PC-3 (cell line): ENCODE results near the gene GAMT. TPM values are rescaled to one million over a fixed set of nuclear protein-coding genes. Genes with fewer than 3 reads are reported as not detected.

Experiments used
- ATAC-seq: fragments of 200-7000 bp; cut with Tn5 transposase; 2 replicates; pipeline ENCODE4 v1.9.1; 2020; ENCODE audit warnings: mild to moderate bottlenecking, moderate library complexity
- BruUV-seq: library from RNA; stranded (reverse); fragments of 400-500 nt; replicated peaks from 2 replicates; lab custom pipeline; 2021; lab: Mats Ljungman, UMichigan
- CTCF ChIA-PET: fragments of 300-600 bp; sonication (Branson Sonifier 250); formaldehyde crosslinking; loops from one replicate; lab custom pipeline; 2022; ENCODE audit warnings: antibody characterized with exemption; lab: Charles Lee
- POLR2A ChIA-PET: fragments of 300-600 bp; sonication (Branson Sonifier 250); formaldehyde crosslinking; loops from one replicate; lab custom pipeline; 2022; ENCODE audit warnings: antibody characterized with exemption; ENCODE audit not compliant: unreplicated experiment; lab: Charles Lee
- DNase-seq: peaks from one replicate; pipeline ENCODE4 v3.0.0-alpha.2; 2015
- H2AFZ ChIP-seq: fragments of 300-600 bp; sonication (generic); 2 replicates; pipeline ENCODE4 v1.6.0; 2016; ENCODE audit warnings: antibody characterized with exemption, low read length
- H3F3A ChIP-seq: fragments of 300-600 bp; sonication (generic); one replicate; pipeline ENCODE4 v1.6.0; 2017; ENCODE audit warnings: antibody characterized with exemption, low read length, control low read depth, mild to moderate bottlenecking; ENCODE audit not compliant: unreplicated experiment
- H3K27ac ChIP-seq: fragments of 300-600 bp; sonication (generic); 2 replicates; pipeline ENCODE4 v1.5.1; 2016; ENCODE audit warnings: mild to moderate bottlenecking, low read length
- H3K27me3 ChIP-seq: fragments of 300-600 bp; sonication (generic); 2 replicates; pipeline ENCODE4 v1.6.1; 2016; ENCODE audit warnings: low read length, mixed read lengths
- H3K36me3 ChIP-seq: fragments of 300-600 bp; sonication (generic); 2 replicates; pipeline ENCODE4 v1.6.1; 2016; ENCODE audit warnings: low read depth, mixed run types, low read length, mixed read lengths
- H3K4me1 ChIP-seq: fragments of 300-600 bp; sonication (generic); 2 replicates; pipeline ENCODE4 v1.5.1; 2016; ENCODE audit warnings: low read length; ENCODE audit not compliant: insufficient read depth
- H3K4me2 ChIP-seq: fragments of 300-600 bp; sonication (generic); 2 replicates; pipeline ENCODE4 v1.6.0; 2016; ENCODE audit warnings: low read length
- H3K4me3 ChIP-seq: fragments of 300-600 bp; sonication (generic); 2 replicates; pipeline ENCODE4 v1.5.1; 2016; ENCODE audit warnings: mild to moderate bottlenecking, low read length, mixed read lengths
- H3K79me2 ChIP-seq: fragments of 300-600 bp; sonication (generic); 2 replicates; pipeline ENCODE4 v1.6.1; 2017; ENCODE audit warnings: low read length, mixed read lengths
- H3K9ac ChIP-seq: fragments of 300-600 bp; sonication (generic); 2 replicates; pipeline ENCODE4 v1.6.0; 2016; ENCODE audit warnings: mild to moderate bottlenecking, low read length
- H3K9me2 ChIP-seq: fragments of 300-600 bp; sonication (generic); replicated peaks from 2 replicates; pipeline ENCODE4 v1.6.1; 2016; ENCODE audit warnings: mixed run types, low read length, mixed read lengths
- H3K9me3 ChIP-seq: fragments of 300-600 bp; sonication (generic); 2 replicates; pipeline ENCODE4 v1.6.1; 2016; ENCODE audit warnings: low read length, mixed read lengths
- H4K20me1 ChIP-seq: fragments of 300-600 bp; sonication (generic); 2 replicates; pipeline ENCODE4 v1.6.1; 2016; ENCODE audit warnings: low read length, mixed read lengths
- EZH2 ChIP-seq: fragments of 300-600 bp; sonication (generic); IDR thresholded peaks from one replicate; pipeline ENCODE4 v1.6.1; 2017; ENCODE audit warnings: antibody characterized with exemption, mild to moderate bottlenecking, low read length; ENCODE audit not compliant: unreplicated experiment
- EZH2phosphoT487 ChIP-seq: fragments of 300-600 bp; sonication (generic); IDR thresholded peaks from 2 replicates; pipeline ENCODE4 v1.6.1; 2018; ENCODE audit warnings: mild to moderate bottlenecking, antibody characterized with exemption, low read length, borderline replicate concordance
- intact Hi-C: fragments of 100-400 bp; cut with micrococcal nuclease; formaldehyde crosslinking; loops from 2 replicates; pipeline ENCODE4 v1.9.0; 2023
- total RNA-seq: library from RNA; depleted of rRNA; stranded (reverse); fragments of >200 nt; gene quantifications from 2 replicates; pipeline ENCODE4 v1.2.3, GENCODE V29; 2014
- TF ChIP-seq, protein P1 (sequence below): fragments of 300-600 bp; sonication (generic); conservative IDR thresholded peaks from 2 replicates; pipeline ENCODE4 v1.5.1; 2017; ENCODE audit warnings: antibody characterized with exemption, low read depth, mild to moderate bottlenecking, low read length

GAMT gene
- total RNA-seq, 1 experiment from 2014 or later = 75.6 TPM

DNA sequence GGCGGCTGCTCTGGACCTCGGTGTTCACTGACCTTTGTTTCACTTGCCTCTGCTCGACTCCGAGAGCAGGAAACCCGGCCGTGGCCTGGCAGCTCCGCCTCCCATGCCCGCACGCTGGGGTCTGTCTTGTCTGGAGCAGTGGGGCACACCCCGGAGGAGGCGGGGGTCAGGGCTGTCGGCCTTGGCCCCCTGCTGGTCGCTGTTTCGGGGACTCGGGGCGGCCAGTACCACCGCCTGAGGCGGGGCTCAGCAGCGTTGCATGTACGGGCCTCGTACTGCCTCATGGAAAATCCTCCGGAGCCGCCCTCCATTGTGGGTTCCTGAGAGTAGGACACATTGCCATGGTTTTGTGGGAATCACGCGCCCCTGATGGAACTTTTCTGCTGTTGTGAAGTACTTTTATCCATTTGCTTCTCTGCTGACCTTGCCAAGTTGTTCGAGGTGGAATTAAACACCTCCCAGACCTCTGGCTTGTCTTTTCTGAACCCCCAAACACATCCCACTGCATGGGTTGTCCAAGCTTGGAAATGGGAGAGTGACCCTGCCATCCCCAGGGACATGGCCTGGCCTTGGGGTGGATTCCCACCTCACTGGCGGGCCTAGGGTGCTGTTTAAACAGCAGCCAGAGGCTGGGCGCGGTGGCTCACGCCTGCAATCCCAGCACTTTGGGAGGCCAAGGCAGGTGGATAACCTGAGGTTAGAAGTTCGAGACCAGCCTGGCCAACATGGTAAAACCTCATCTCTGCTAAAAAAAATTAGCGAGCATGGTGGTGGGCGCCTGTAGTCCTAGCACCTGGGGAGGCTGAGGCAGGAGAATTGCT, 23.2 kb downstream of the GAMT start:
- TF ChIP-seq EZH2phosphoT487 = no peak
- no peak for TF ChIP-seq EZH2
- TF ChIP-seq, protein P1, sequence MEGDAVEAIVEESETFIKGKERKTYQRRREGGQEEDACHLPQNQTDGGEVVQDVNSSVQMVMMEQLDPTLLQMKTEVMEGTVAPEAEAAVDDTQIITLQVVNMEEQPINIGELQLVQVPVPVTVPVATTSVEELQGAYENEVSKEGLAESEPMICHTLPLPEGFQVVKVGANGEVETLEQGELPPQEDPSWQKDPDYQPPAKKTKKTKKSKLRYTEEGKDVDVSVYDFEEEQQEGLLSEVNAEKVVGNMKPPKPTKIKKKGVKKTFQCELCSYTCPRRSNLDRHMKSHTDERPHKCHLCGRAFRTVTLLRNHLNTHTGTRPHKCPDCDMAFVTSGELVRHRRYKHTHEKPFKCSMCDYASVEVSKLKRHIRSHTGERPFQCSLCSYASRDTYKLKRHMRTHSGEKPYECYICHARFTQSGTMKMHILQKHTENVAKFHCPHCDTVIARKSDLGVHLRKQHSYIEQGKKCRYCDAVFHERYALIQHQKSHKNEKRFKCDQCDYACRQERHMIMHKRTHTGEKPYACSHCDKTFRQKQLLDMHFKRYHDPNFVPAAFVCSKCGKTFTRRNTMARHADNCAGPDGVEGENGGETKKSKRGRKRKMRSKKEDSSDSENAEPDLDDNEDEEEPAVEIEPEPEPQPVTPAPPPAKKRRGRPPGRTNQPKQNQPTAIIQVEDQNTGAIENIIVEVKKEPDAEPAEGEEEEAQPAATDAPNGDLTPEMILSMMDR = no peak
- Histone ChIP-seq H3K9me3 (no peaks in the 10 kb centered on the region), H3K27me3 (no peaks in the 10 kb centered on the region), H4K20me1 (no peaks in the 10 kb centered on the region), H3K79me2 (no peaks in the 10 kb centered on the region), H3K4me3 (no peak overlapping the region), H3F3A (no peaks in the 10 kb centered on the region), H3K9ac (no peak overlapping the region), H3K4me1 (no peaks in the 10 kb centered on the region), H3K36me3 (no peaks in the 10 kb centered on the region), H2AFZ (no peak overlapping the region), H3K9me2 (no peaks in the 10 kb centered on the region), H3K4me2 (no peak overlapping the region), H3K27ac (no peak overlapping the region)
- DNase-seq = no peak
- ChIA-PET POLR2A (no interaction called here), CTCF (no interaction called here)
- no TSS peak for BruUV-seq
- no peak for ATAC-seq
- intact Hi-C loops = no loop called here

DNA sequence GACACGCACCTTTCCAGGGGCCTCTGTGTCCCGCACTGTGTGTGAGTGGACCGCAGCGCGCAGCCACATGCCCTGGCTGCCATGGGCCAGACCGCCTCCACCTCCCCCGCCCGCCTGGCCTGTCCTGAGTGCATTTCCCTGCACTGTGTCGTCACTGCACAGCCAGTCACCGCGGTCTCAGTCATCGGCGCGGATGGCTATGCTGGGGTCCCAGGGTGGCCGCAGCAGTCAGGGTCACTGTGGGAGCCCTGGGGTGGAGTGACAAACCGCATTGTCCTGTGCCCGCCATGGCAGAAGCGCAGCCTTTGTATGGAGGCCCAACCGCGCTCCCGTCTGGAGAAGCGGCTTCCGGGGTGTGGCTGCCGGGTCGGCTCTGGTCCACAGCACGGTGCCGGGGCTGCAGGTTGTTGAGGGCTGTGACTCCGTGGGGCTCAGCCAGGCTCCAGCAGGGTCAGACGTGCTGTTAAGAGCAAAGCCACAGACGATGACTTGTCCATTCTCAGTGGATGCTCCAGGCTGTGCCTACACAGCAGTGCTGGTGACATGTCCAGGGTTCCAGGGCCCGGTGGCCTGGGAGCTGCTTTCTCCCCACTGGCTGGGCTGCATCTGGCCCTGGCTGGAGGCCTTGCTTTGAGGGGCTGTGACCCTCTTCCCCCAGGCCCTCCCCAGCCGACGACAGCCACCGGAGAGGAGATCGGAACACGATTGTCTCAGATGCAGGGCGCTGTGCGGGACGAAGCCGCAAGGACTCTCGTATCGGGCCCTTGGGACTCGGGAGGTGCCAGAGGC, 24.0 kb downstream of the GAMT start:
- no TSS peak for BruUV-seq
- no peak for DNase-seq
- no peaks in the 10 kb centered on the region for H3K9me2 ChIP-seq
- H3K27ac ChIP-seq = no peak overlapping the region
- no peak overlapping the region for H3K9ac ChIP-seq
- CTCF ChIA-PET = no interaction called here
- POLR2A ChIA-PET = no interaction called here
- H3K4me1 ChIP-seq = no peaks in the 10 kb centered on the region
- no peak overlapping the region for H3K4me2 ChIP-seq
- intact Hi-C loops = no loop called here
- TF ChIP-seq, protein P1 = no peak
- TF ChIP-seq EZH2 (no peak), EZH2phosphoT487 (no peak)
- no peaks in the 10 kb centered on the region for H3K27me3 ChIP-seq
- ATAC-seq = no peak
- no peaks in the 10 kb centered on the region for H3F3A ChIP-seq
- no peaks in the 10 kb centered on the region for H3K36me3 ChIP-seq
- no peaks in the 10 kb centered on the region for H4K20me1 ChIP-seq
- no peaks in the 10 kb centered on the region for H3K79me2 ChIP-seq
- no peak overlapping the region for H2AFZ ChIP-seq
- no peaks in the 10 kb centered on the region for H3K9me3 ChIP-seq
- H3K4me3 ChIP-seq = no peak overlapping the region

- TF ChIP-seq EZH2 = no peak
- no peak for TF ChIP-seq EZH2phosphoT487
- TF ChIP-seq, protein P1 = no peak
- ChIA-PET POLR2A (no interaction called here), CTCF (no interaction called here)
- BruUV-seq = no TSS peak
- Histone ChIP-seq H3K4me2 (no peak overlapping the region), H2AFZ (no peak overlapping the region), H4K20me1 (no peaks in the 10 kb centered on the region), H3K4me1 (no peaks in the 10 kb centered on the region), H3K27me3 (no peaks in the 10 kb centered on the region), H3K9me2 (no peaks in the 10 kb centered on the region), H3K36me3 (no peaks in the 10 kb centered on the region), H3K9ac (no peak overlapping the region), H3F3A (no peaks in the 10 kb centered on the region), H3K9me3 (no peaks in the 10 kb centered on the region), H3K79me2 (no peaks in the 10 kb centered on the region), H3K4me3 (no peak overlapping the region), H3K27ac (no peak overlapping the region)
- intact Hi-C loops = no loop called here
- ATAC-seq = no peak
- DNase-seq = no peak
These were observed 24.9 kb downstream of the GAMT start for GRCh38 chr19:1376415-1376805.
